Astrocyte (in vitro differentiated cells and primary cell): Measurements from ENCODE around the gene DDR2. TPM values are rescaled to one million over a fixed set of nuclear protein-coding genes. Genes with fewer than 3 reads are reported as not detected.

Source experiments
- DNase-seq: peaks from one replicate; pipeline ENCODE4 v3.0.0-alpha.2; 2010; ENCODE audit warnings: low read depth
- FAIRE-seq: peaks from 2 replicates; lab custom pipeline; 2011; peaks lifted over from hg19 to GRCh38; lab: Jason Lieb, UNC
- H2AFZ ChIP-seq: 2 replicates; pipeline ENCODE4 v1.6.0; 2012; ENCODE audit warnings: low read depth, low read length, inconsistent platforms
- H3K27ac ChIP-seq: 2 replicates; pipeline ENCODE4 v1.5.1; 2011; ENCODE audit warnings: low read depth, low read length, inconsistent platforms
- H3K27me3 ChIP-seq: 2 replicates; pipeline ENCODE4 v1.6.0; 2011; ENCODE audit warnings: low read length, inconsistent platforms; ENCODE audit not compliant: insufficient read depth
- H3K36me3 ChIP-seq: 2 replicates; pipeline ENCODE4 v1.5.1; 2011; ENCODE audit warnings: low read length, inconsistent platforms; ENCODE audit not compliant: insufficient read depth
- H3K4me1 ChIP-seq: 2 replicates; pipeline ENCODE4 v1.5.1; 2011; ENCODE audit warnings: low read length, inconsistent platforms; ENCODE audit not compliant: insufficient read depth
- H3K4me2 ChIP-seq: 2 replicates; pipeline ENCODE4 v1.6.0; 2012; ENCODE audit warnings: low read length, inconsistent platforms
- H3K4me3 ChIP-seq: 2 replicates; pipeline ENCODE4 v1.5.1; 2011; ENCODE audit warnings: low read depth, mild to moderate bottlenecking, low read length, inconsistent platforms; ENCODE audit not compliant: insufficient read depth
- H3K79me2 ChIP-seq: 2 replicates; pipeline ENCODE4 v1.6.0; 2012; ENCODE audit warnings: mild to moderate bottlenecking, low read length, inconsistent platforms; ENCODE audit not compliant: insufficient read depth
- H3K9ac ChIP-seq: 2 replicates; pipeline ENCODE4 v1.6.0; 2012; ENCODE audit warnings: mild to moderate bottlenecking, low read length, inconsistent platforms
- H3K9me3 ChIP-seq: 2 replicates; pipeline ENCODE4 v1.5.1; 2012; ENCODE audit warnings: low read depth, mild to moderate bottlenecking, low read length, inconsistent platforms; ENCODE audit not compliant: insufficient read depth
- H4K20me1 ChIP-seq: 2 replicates; pipeline ENCODE4 v1.6.0; 2012; ENCODE audit warnings: low read length, inconsistent platforms; ENCODE audit not compliant: insufficient read depth
- H3K27ac Mint-ChIP-seq: one replicate; pipeline ENCODE4 v1.8.0; 2021; ENCODE audit warnings: mild to moderate bottlenecking, mixed read lengths; ENCODE audit not compliant: unreplicated experiment
- H3K27me3 Mint-ChIP-seq: one replicate; pipeline ENCODE4 v1.8.0; 2021; ENCODE audit warnings: low read depth, mixed read lengths; ENCODE audit not compliant: unreplicated experiment
- H3K36me3 Mint-ChIP-seq: one replicate; pipeline ENCODE4 v1.8.0; 2021; ENCODE audit warnings: low read depth, mixed read lengths; ENCODE audit not compliant: unreplicated experiment
- H3K4me1 Mint-ChIP-seq: one replicate; pipeline ENCODE4 v1.8.0; 2021; ENCODE audit warnings: low read depth, mixed read lengths; ENCODE audit not compliant: unreplicated experiment
- H3K4me3 Mint-ChIP-seq: one replicate; pipeline ENCODE4 v1.8.0; 2021; ENCODE audit warnings: mild to moderate bottlenecking, moderate library complexity, mixed read lengths; ENCODE audit not compliant: unreplicated experiment
- H3K9me3 Mint-ChIP-seq: one replicate; pipeline ENCODE4 v1.8.0; 2021; ENCODE audit warnings: mild to moderate bottlenecking, mixed read lengths; ENCODE audit not compliant: unreplicated experiment
- CTCF ChIP-seq: IDR thresholded peaks from 2 replicates; pipeline ENCODE4 v1.5.1; 2011; ENCODE audit warnings: low read depth, mild to moderate bottlenecking, inconsistent platforms, low read length, moderate library complexity; ENCODE audit not compliant: insufficient read depth
- EZH2 ChIP-seq: IDR thresholded peaks from 2 replicates; pipeline ENCODE4 v1.6.1; 2012; ENCODE audit warnings: mild to moderate bottlenecking, low read length, inconsistent platforms; ENCODE audit not compliant: insufficient read depth
- total RNA-seq: library from RNA; stranded (reverse); gene quantifications from 2 replicates; pipeline ENCODE4 v1.2.1, GENCODE V29; 2021

Gene DDR2
- total RNA-seq, 1 donor from 2014 or later: 15.3 TPM

GRCh38 chr1:162822391-162823200 is 190.3 kb downstream of the DDR2 start:
- Histone ChIP-seq H3K27me3 (no peaks in the 10 kb centered on the region), H3K9me3 (no peaks in the 10 kb centered on the region), H3K36me3 (no peaks in the 10 kb centered on the region), H3K79me2 (no peaks in the 10 kb centered on the region), H3K4me3 (peak overlapping the region; percentile 69), H3K4me2 (peak overlapping the region; percentile 92), H3K27ac (no peak overlapping the region), H3K4me1 (peaks cover 14% of the 10 kb centered on the region), H2AFZ (peak overlapping the region; percentile 76), H4K20me1 (no peaks in the 10 kb centered on the region), H3K9ac (peak overlapping the region; percentile 47)
- DNase-seq (no peak), FAIRE-seq (no peak)
- Mint-ChIP-seq H3K4me3 (peak overlapping the region; percentile 83), H3K27me3 (peaks cover 2% of the 10 kb centered on the region), H3K36me3 (no peaks in the 10 kb centered on the region), H3K9me3 (no peaks in the 10 kb centered on the region), H3K4me1 (peaks cover 8% of the 10 kb centered on the region), H3K27ac (no peak overlapping the region)
- no peak for TF ChIP-seq EZH2
- TF ChIP-seq CTCF: no peak

GRCh38 chr1:162823231-162823630 is 191.0 kb downstream of the DDR2 start:
- H3K36me3 ChIP-seq: no peaks in the 10 kb centered on the region
- no peak overlapping the region for H3K27ac ChIP-seq
- H3K9me3 Mint-ChIP-seq: no peaks in the 10 kb centered on the region
- H3K27me3 ChIP-seq: no peaks in the 10 kb centered on the region
- peaks cover 14% of the 10 kb centered on the region for H3K4me1 ChIP-seq
- no peaks in the 10 kb centered on the region for H3K9me3 ChIP-seq
- DNase-seq: no peak
- H3K4me3 Mint-ChIP-seq: no peak overlapping the region
- peak overlapping the region; percentile 92 for H3K4me2 ChIP-seq
- H4K20me1 ChIP-seq: no peaks in the 10 kb centered on the region
- H3K27me3 Mint-ChIP-seq: peaks cover 2% of the 10 kb centered on the region
- no peaks in the 10 kb centered on the region for H3K36me3 Mint-ChIP-seq
- no peak overlapping the region for H3K9ac ChIP-seq
- H3K4me3 ChIP-seq: no peak overlapping the region
- no peak overlapping the region for H3K27ac Mint-ChIP-seq
- H3K79me2 ChIP-seq: no peaks in the 10 kb centered on the region
- TF ChIP-seq CTCF: no peak
- H2AFZ ChIP-seq: no peak overlapping the region
- FAIRE-seq: no peak
- H3K4me1 Mint-ChIP-seq: peaks cover 6% of the 10 kb centered on the region
